Measurements from ENCODE around the gene EIF1B.

EIF1B gene

GRCh38 chr3:40332684-40333083, 23.2 kb downstream of the EIF1B start:
- no peak overlapping the region for H3K27ac Mint-ChIP-seq
- H3K9me3 Mint-ChIP-seq, result no peaks in the 10 kb centered on the region
- TF ChIP-seq CTCF (IDR thresholded peaks at IDR 0.05), result no peak
- H3K27me3 Mint-ChIP-seq (ENCODE audit: low read depth, poor library complexity), result peaks cover 13% of the 10 kb centered on the region
- no peaks in the 10 kb centered on the region for H3K36me3 Mint-ChIP-seq (ENCODE audit: low read depth)
- H3K4me1 Mint-ChIP-seq, result peaks cover 10% of the 10 kb centered on the region
- no peak overlapping the region for H3K4me3 Mint-ChIP-seq
- no peak for DNase-seq

DNA sequence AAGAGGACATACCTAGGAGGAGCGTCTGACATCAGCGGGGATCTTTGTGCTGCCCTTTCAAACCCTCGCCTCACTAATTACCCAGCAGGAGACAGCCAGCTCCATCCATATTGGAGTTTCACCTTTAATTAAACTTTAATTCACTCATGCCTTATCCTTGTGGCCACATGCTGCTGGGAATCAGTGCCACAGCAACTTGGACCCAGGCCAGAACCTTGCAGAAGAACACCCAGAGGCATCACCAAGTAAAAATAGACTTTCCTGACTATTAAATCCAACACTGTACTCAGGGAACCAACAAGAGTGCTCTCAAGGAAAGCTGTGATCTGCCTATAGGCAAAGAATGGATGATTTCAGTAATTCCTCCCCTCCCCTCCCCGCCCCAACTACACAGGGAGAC, 23.9 kb downstream of the EIF1B start:
- no peak for TF ChIP-seq CTCF (IDR thresholded peaks at IDR 0.05)

GRCh38 chr3:40333852-40334251, 24.3 kb downstream of the EIF1B start:
- Mint-ChIP-seq H3K36me3 (ENCODE audit: low read depth) (no peaks in the 10 kb centered on the region), H3K27ac (no peak overlapping the region), H3K27me3 (ENCODE audit: low read depth, poor library complexity) (peaks cover 13% of the 10 kb centered on the region), H3K4me3 (no peak overlapping the region), H3K4me1 (peaks cover 10% of the 10 kb centered on the region), H3K9me3 (no peaks in the 10 kb centered on the region)
- no peak for DNase-seq
- TF ChIP-seq CTCF (IDR thresholded peaks at IDR 0.05), result no peak

More for the DNA sequence above, 23.9 kb downstream of the EIF1B start:
- Mint-ChIP-seq H3K9me3 (no peaks in the 10 kb centered on the region), H3K27me3 (ENCODE audit: low read depth, poor library complexity) (peaks cover 13% of the 10 kb centered on the region), H3K27ac (no peak overlapping the region), H3K4me1 (peaks cover 10% of the 10 kb centered on the region), H3K36me3 (ENCODE audit: low read depth) (no peaks in the 10 kb centered on the region), H3K4me3 (no peak overlapping the region)
- DNase-seq, result no peak

DNA sequence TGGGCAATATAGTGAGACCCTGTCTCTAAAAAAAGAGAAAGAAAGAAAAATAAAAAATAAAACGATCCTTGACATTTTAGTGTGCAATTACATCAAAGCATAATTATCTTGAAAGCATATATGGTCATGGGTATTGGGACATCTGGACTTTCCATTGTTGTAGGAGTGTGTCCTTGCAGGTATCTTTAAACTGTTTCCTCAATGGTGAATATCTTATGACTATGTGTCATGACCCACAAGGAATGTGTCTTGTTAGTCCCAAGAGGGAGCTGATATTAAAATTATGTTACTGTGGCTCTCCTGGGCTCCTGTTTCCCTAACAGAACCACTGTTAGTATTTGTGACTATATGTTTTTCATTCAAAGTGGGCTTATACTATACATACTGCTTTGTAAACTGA, 26.6 kb downstream of the EIF1B start:
- H3K4me1 Mint-ChIP-seq, result peaks cover 10% of the 10 kb centered on the region
- no peaks in the 10 kb centered on the region for H3K36me3 Mint-ChIP-seq (ENCODE audit: low read depth)
- H3K27me3 Mint-ChIP-seq (ENCODE audit: low read depth, poor library complexity), result peaks cover 17% of the 10 kb centered on the region
- no peak for TF ChIP-seq CTCF (IDR thresholded peaks at IDR 0.05)
- no peak overlapping the region for H3K27ac Mint-ChIP-seq
- no peak for DNase-seq
- no peaks in the 10 kb centered on the region for H3K9me3 Mint-ChIP-seq
- H3K4me3 Mint-ChIP-seq, result no peak overlapping the region

GRCh38 chr3:40336511-40337135, 27.1 kb downstream of the EIF1B start:
- Mint-ChIP-seq H3K9me3 (no peaks in the 10 kb centered on the region), H3K36me3 (ENCODE audit: low read depth) (no peaks in the 10 kb centered on the region), H3K27me3 (ENCODE audit: low read depth, poor library complexity) (peaks cover 17% of the 10 kb centered on the region), H3K4me3 (no peak overlapping the region), H3K4me1 (peaks cover 10% of the 10 kb centered on the region), H3K27ac (no peak overlapping the region)
- TF ChIP-seq CTCF (IDR thresholded peaks at IDR 0.05), result no peak
- no peak for DNase-seq
